Measurements from ENCODE around the gene TTLL5.

GRCh38 chr14:75697386-75697785, 36.3 kb downstream of the TTLL5 start:
- TF ChIP-seq U2AF1 (optimal IDR thresholded peaks at IDR 0.05; ENCODE audit: low read depth, low read length) (no peak), CUX1 (CRISPR knock-in tag; IDR thresholded peaks at IDR 0.05) (no peak)
- TF ChIP-seq, protein P1, sequence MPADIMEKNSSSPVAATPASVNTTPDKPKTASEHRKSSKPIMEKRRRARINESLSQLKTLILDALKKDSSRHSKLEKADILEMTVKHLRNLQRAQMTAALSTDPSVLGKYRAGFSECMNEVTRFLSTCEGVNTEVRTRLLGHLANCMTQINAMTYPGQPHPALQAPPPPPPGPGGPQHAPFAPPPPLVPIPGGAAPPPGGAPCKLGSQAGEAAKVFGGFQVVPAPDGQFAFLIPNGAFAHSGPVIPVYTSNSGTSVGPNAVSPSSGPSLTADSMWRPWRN (IDR thresholded peaks at IDR 0.05; ENCODE audit: low read depth): no peak
- TF ChIP-seq, protein P2, sequence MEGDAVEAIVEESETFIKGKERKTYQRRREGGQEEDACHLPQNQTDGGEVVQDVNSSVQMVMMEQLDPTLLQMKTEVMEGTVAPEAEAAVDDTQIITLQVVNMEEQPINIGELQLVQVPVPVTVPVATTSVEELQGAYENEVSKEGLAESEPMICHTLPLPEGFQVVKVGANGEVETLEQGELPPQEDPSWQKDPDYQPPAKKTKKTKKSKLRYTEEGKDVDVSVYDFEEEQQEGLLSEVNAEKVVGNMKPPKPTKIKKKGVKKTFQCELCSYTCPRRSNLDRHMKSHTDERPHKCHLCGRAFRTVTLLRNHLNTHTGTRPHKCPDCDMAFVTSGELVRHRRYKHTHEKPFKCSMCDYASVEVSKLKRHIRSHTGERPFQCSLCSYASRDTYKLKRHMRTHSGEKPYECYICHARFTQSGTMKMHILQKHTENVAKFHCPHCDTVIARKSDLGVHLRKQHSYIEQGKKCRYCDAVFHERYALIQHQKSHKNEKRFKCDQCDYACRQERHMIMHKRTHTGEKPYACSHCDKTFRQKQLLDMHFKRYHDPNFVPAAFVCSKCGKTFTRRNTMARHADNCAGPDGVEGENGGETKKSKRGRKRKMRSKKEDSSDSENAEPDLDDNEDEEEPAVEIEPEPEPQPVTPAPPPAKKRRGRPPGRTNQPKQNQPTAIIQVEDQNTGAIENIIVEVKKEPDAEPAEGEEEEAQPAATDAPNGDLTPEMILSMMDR (IDR thresholded peaks at IDR 0.05 in 2 of 3, conservative IDR thresholded peaks at IDR 0.05 in 1 of 3; ENCODE audit: insufficient read depth in 2 of 3, low read depth in 1 of 3, low read length in 3 of 3): no peak
